Lung (tissue), 12 donors: ENCODE data around the gene SRPRB. TPM values are rescaled to one million over a fixed set of nuclear protein-coding genes. Genes with fewer than 3 reads are reported as not detected.

Experiments
- ATAC-seq: fragments of 200-7000 bp; cut with Tn5 transposase; one replicate; pipeline ENCODE4 v1.9.1; 2020; ENCODE audit warnings: moderate number of reproducible peaks; ENCODE audit not compliant: insufficient read depth, low FRiP score
- DNase-seq, 3 donors: peaks; one replicate each; pipeline ENCODE4 v3.0.0-alpha.2; 2013 to 2017
- H3K27ac ChIP-seq, 2 donors: one replicate each; pipeline ENCODE4 v1.5.1; 2013; ENCODE audit warnings: mild to moderate bottlenecking in 2 of 2, moderate library complexity in 2 of 2, control low read depth in 1 of 2, inconsistent platforms in 1 of 2, low read depth in 1 of 2, low read length in 1 of 2
- H3K27me3 ChIP-seq, 3 donors: one replicate each; pipeline ENCODE4 v1.5.1; 2013; ENCODE audit warnings: low read length in 2 of 3; ENCODE audit not compliant: control insufficient read depth in 3 of 3, insufficient read depth in 3 of 3
- H3K36me3 ChIP-seq, 4 donors: one replicate each; pipeline ENCODE4 v1.5.1; 2013; ENCODE audit warnings: low read length in 4 of 4, mild to moderate bottlenecking in 1 of 4, moderate library complexity in 1 of 4; ENCODE audit not compliant: control insufficient read depth in 4 of 4, insufficient read depth in 4 of 4
- H3K4me1 ChIP-seq, 5 donors: one replicate each; pipeline ENCODE4 v1.5.1; 2013; ENCODE audit warnings: low read length in 5 of 5, mild to moderate bottlenecking in 2 of 5, moderate library complexity in 1 of 5; ENCODE audit not compliant: control insufficient read depth in 5 of 5, insufficient read depth in 5 of 5
- H3K4me3 ChIP-seq: one replicate; pipeline ENCODE4 v1.5.1; 2013; ENCODE audit warnings: mild to moderate bottlenecking, control low read depth, moderate library complexity
- H3K9ac ChIP-seq, 2 donors: one replicate each; pipeline ENCODE4 v1.5.1; 2013; ENCODE audit warnings: low read length in 2 of 2, control low read depth in 1 of 2; ENCODE audit not compliant: insufficient read depth in 1 of 2
- H3K9me3 ChIP-seq, 4 donors: one replicate each; pipeline ENCODE4 v1.5.1; 2013; ENCODE audit warnings: low read length in 3 of 4, mild to moderate bottlenecking in 1 of 4, moderate library complexity in 1 of 4; ENCODE audit not compliant: control insufficient read depth in 4 of 4, insufficient read depth in 3 of 4
- CTCF ChIP-seq: IDR thresholded peaks from 2 replicates; pipeline ENCODE4 v1.5.1; 2012; ENCODE audit warnings: mild to moderate bottlenecking; ENCODE audit errors: control extremely low read depth, extremely low read depth
- WGBS, 2 donors: extraction: QIAGEN DNeasy Blood & Tissue Kit; methylation state at CpG; one replicate each; pipeline ENCODE4 v1.1.7; 2013; 5-methylcytosine and 5-hydroxymethylcytosine counted together
- polyA plus RNA-seq, 2 donors: library from polyadenylated mRNA; stranded (reverse); fragments of 200-250 nt; gene quantifications; one replicate each; pipeline ENCODE4 v1.2.1, GENCODE V29; 2013
- total RNA-seq, 2 donors: library from RNA; depleted of rRNA in 1 of 2; stranded (reverse); fragments of >200 nt in 1 of 2; gene quantifications; one replicate each; pipeline ENCODE4 v1.2.1, GENCODE V29; 2014 to 2021
- donor health status: control.
- donor health status: control.
- donor health status: Bipolar disorder and iron deficiency.
- donor health status: healthy.
- donor health status: DM: yes; HTN: yes; CAD: no.

SRPRB gene
- total and polyA plus RNA-seq, 4 donors: 20.3 to 82.4 (median 39.3) TPM

- Histone ChIP-seq H3K27ac (no peak overlapping the region), H3K4me1 (peaks cover 0 to 9% (median 0%) of the 10 kb centered on the region in 5 donors), H3K9me3 (no peaks in the 10 kb centered on the region), H3K27me3 (peaks cover 0 to 4% (median 0%) of the 10 kb centered on the region in 3 donors), H3K4me3 (no peak overlapping the region), H3K9ac (no peak overlapping the region), H3K36me3 (peaks cover 0 to 6% (median 2%) of the 10 kb centered on the region in 4 donors)
- DNase-seq (peak; percentile 28 to 47 (median 40)), ATAC-seq (no peak)
- no peak for TF ChIP-seq CTCF
- WGBS, 2 donors: 62 to 78% methylated on average over 4 of the region's 4 CpGs
Measured at GRCh38 chr3:133804896-133805295, 719 bp upstream of the SRPRB start.

GRCh38 chr3:133805384-133805701 is 272 bp upstream of the SRPRB start:
- no peak for ATAC-seq
- TF ChIP-seq CTCF: no peak
- Histone ChIP-seq H3K27me3 (peaks cover 0 to 3% (median 0%) of the 10 kb centered on the region in 3 donors), H3K9ac (peak overlapping the region in 1 of 2 donors; percentile 73), H3K27ac (no peak overlapping the region), H3K9me3 (no peaks in the 10 kb centered on the region), H3K36me3 (peaks cover 0 to 9% (median 4%) of the 10 kb centered on the region in 4 donors), H3K4me3 (no peak overlapping the region), H3K4me1 (peaks cover 0 to 9% (median 0%) of the 10 kb centered on the region in 5 donors)
- no peak for DNase-seq
- WGBS, 2 donors: 11 to 17% methylated on average over 15 of the region's 15 CpGs

- Histone ChIP-seq H3K9ac (no peak overlapping the region), H3K4me3 (no peak overlapping the region), H3K27me3 (no peaks in the 10 kb centered on the region), H3K9me3 (no peaks in the 10 kb centered on the region), H3K4me1 (no peaks in the 10 kb centered on the region), H3K27ac (no peak overlapping the region), H3K36me3 (peaks cover 15 to 31% (median 24%) of the 10 kb centered on the region in 4 donors)
- ATAC-seq (no peak), DNase-seq (no peak)
- no peak for TF ChIP-seq CTCF
- 77 to 90% methylated on average over 1 of the region's 1 CpG for WGBS, 2 donors
Measured at GRCh38 chr3:133812872-133813271, 7.3 kb downstream of the SRPRB start.

DNA sequence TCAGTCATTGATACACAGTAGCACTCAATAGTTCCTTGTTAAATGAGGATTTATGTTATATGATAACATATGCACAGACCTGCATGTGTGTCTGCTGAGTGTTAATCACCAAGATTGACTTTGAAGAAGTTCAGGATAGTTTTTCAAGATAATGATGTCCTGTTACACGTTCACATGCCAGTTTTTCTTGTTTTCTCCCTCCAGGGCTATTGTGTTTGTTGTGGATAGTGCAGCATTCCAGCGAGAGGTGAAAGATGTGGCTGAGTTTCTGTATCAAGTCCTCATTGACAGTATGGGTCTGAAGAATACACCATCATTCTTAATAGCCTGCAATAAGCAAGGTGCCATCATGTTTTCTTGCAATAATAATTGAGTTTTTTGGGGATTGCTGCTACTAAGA is 9.8 kb downstream of the SRPRB start:
- no peak overlapping the region for H3K9ac ChIP-seq
- no peaks in the 10 kb centered on the region for H3K4me1 ChIP-seq
- DNase-seq (no peak), ATAC-seq (no peak)
- no peak overlapping the region for H3K27ac ChIP-seq
- no peaks in the 10 kb centered on the region for H3K9me3 ChIP-seq
- no peak for TF ChIP-seq CTCF
- WGBS, 2 donors: 96 to 97% methylated on average over 2 of the region's 2 CpGs
- peaks cover 22 to 38% (median 30%) of the 10 kb centered on the region in 4 donors for H3K36me3 ChIP-seq
- H3K4me3 ChIP-seq: no peak overlapping the region
- H3K27me3 ChIP-seq: no peaks in the 10 kb centered on the region
